Neutrophil (primary cell): ENCODE data around the gene PDZD11.

Source experiments
- H3K27ac ChIP-seq: fragments of 200-600 bp; sonication (generic); 2 replicates; pipeline ENCODE4 v1.5.1; 2016; ENCODE audit warnings: mild to moderate bottlenecking, moderate library complexity
- H3K27me3 ChIP-seq: fragments of 200-600 bp; sonication (generic); 2 replicates; pipeline ENCODE4 v1.6.0; 2016; ENCODE audit warnings: mild to moderate bottlenecking
- H3K36me3 ChIP-seq: fragments of 200-600 bp; sonication (generic); 2 replicates; pipeline ENCODE4 v1.5.1; 2017
- H3K4me1 ChIP-seq, 2 experiments: fragments of 200-600 bp in 1 of 2; sonication (generic) in 1 of 2; 1 replicate in 1 of 2; 2 replicates in 1 of 2; pipeline versions ENCODE4 v1.5.1 to v1.6.1; 2013 to 2016; ENCODE audit warnings: low read depth in 1 of 2, low read length in 1 of 2, mild to moderate bottlenecking in 1 of 2, moderate library complexity in 1 of 2; ENCODE audit not compliant: control insufficient read depth in 1 of 2, insufficient read depth in 1 of 2
- H3K4me3 ChIP-seq, 2 experiments: fragments of 200-600 bp in 1 of 2; sonication (generic) in 1 of 2; 1 replicate in 1 of 2; 2 replicates in 1 of 2; pipeline ENCODE4 v1.5.1; 2013 to 2016; ENCODE audit warnings: low read depth in 1 of 2, low read length in 1 of 2, mild to moderate bottlenecking in 1 of 2, moderate library complexity in 1 of 2
- H3K9me3 ChIP-seq: fragments of 200-600 bp; sonication (generic); 2 replicates; pipeline ENCODE4 v1.5.1; 2016
- TF ChIP-seq, protein P1 (sequence below): fragments of 200-600 bp; sonication (generic); IDR thresholded peaks from 2 replicates; pipeline ENCODE4 v1.5.1; 2016; ENCODE audit warnings: antibody characterized with exemption

The PDZD11 gene

DNA sequence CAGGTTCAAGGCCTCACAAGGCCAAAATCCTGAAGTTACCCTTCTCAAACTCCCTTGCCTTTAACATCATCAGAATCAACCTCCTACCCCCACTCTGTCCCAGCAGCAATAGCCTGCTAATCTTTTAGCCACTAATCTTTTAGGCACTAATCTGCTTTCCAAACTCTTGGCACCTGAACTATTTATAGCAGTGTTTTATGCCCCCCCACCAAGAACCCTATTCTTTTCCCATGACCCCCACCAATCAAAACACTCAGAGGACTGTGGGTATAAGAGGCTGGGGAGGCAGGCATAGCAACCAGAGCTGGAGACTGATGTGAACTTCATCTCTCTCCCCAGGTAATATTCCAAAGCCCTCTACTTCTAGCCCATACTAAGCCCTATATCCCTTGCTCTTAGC lies 21.7 kb downstream of the PDZD11 start, which contains the start of gene ARR3:
ARR3 (plus strand) TSS at position 301 of the 400 bp plus-strand sequence. CDS start 1,052 bp downstream, outside the sequence.
- no peak within 1 kb of the TSS for H3K27ac ChIP-seq
- H3K27me3 ChIP-seq, result no peaks in the 10 kb centered on the region
- H3K36me3 ChIP-seq, result no peaks in the 10 kb centered on the region
- TF ChIP-seq, protein P1, sequence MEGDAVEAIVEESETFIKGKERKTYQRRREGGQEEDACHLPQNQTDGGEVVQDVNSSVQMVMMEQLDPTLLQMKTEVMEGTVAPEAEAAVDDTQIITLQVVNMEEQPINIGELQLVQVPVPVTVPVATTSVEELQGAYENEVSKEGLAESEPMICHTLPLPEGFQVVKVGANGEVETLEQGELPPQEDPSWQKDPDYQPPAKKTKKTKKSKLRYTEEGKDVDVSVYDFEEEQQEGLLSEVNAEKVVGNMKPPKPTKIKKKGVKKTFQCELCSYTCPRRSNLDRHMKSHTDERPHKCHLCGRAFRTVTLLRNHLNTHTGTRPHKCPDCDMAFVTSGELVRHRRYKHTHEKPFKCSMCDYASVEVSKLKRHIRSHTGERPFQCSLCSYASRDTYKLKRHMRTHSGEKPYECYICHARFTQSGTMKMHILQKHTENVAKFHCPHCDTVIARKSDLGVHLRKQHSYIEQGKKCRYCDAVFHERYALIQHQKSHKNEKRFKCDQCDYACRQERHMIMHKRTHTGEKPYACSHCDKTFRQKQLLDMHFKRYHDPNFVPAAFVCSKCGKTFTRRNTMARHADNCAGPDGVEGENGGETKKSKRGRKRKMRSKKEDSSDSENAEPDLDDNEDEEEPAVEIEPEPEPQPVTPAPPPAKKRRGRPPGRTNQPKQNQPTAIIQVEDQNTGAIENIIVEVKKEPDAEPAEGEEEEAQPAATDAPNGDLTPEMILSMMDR, result no peak
- no peaks in the 10 kb centered on the region for H3K4me1 ChIP-seq
- no peaks in the 10 kb centered on the region for H3K9me3 ChIP-seq
- H3K4me3 ChIP-seq, result no peak within 1 kb of the TSS

DNA sequence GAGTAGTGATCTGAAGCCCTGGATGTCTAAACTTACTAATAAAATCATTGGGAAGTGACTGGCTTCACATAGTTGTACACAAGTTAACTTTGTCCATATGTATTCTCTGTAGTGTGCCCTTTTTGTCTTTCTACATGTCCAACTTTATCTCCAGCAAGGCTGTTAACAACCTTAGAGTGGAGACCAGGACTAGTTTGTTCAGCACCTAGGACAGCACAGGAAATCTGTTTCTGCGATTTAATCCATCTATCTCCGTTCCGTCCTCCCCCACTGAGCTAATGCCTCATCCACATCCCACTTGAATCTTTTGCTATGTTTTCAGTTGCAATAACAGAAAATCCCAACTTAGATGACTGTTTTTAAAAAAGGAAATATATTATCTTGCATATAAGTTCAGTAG lies 24.9 kb downstream of the PDZD11 start:
- H3K9me3 ChIP-seq, result no peaks in the 10 kb centered on the region
- H3K4me1 ChIP-seq, result no peaks in the 10 kb centered on the region
- TF ChIP-seq, protein P1, result no peak
- no peak overlapping the region for H3K4me3 ChIP-seq
- no peak overlapping the region for H3K27ac ChIP-seq
- H3K27me3 ChIP-seq, result no peaks in the 10 kb centered on the region
- no peaks in the 10 kb centered on the region for H3K36me3 ChIP-seq

DNA sequence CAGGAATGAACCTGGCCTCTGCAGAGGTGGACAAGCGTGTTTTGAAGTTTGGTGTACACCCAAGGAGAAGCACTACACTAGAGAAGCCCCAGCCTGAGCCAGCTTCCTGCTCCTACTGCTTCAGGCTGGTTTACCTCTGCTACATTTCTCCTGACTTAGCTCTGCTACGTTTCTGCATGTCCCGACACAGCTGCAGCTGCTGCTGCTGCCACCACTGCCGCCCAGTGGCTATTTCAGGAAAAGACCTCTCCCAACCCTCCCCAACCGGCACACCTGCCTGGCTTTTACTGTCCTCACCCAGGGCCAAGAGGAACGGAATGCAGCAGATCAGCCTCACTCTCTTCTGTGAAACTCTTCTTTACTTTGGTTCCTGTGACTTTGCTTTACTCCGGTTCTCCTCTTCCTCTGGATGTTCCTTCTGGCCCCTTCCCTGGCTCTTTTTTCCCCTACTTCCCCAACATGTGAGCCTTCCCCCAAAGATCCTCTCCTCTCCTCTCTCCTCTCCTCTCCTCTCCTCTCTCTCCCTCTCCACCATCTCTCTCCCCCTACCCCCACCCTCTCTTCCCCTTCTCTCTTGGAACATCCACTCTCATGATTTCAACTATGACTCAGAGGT lies 26.7 kb downstream of the PDZD11 start:
- Histone ChIP-seq H3K27me3 (no peaks in the 10 kb centered on the region), H3K4me3 (no peak overlapping the region), H3K36me3 (no peaks in the 10 kb centered on the region), H3K9me3 (no peaks in the 10 kb centered on the region), H3K4me1 (no peaks in the 10 kb centered on the region), H3K27ac (no peak overlapping the region)
- TF ChIP-seq, protein P1, result no peak

DNA sequence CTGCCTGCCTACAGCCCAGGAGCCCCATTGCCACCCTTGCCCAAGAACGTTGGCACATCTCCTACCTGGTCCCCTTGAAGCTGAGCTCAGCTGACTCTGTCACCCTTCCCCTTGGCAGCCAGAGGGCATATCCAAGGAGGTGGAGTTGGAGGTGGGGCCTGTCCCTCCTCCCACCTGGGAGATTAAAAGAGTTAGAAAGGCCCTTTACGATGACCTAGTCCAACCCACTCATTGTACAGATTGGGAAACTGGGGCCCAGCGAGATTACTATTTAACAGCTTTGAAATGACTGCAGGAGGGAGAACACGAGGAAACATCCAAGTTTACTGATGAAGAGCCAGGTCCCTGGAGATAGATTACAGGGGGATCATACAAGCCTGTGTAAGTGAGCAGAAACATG lies 29.6 kb downstream of the PDZD11 start, which contains the start of gene P2RY4:
P2RY4 (minus strand) TSS at position 101 of the 400 bp plus-strand sequence. CDS start 580 bp downstream, outside the sequence.
- H3K4me3 ChIP-seq, result no peak within 1 kb of the TSS
- no peak within 1 kb of the TSS for H3K27ac ChIP-seq
- no peaks in the 10 kb centered on the region for H3K9me3 ChIP-seq
- no peaks in the 10 kb centered on the region for H3K4me1 ChIP-seq
- no peaks in the 10 kb centered on the region for H3K36me3 ChIP-seq
- TF ChIP-seq, protein P1, result no peak
- H3K27me3 ChIP-seq, result no peaks in the 10 kb centered on the region

DNA sequence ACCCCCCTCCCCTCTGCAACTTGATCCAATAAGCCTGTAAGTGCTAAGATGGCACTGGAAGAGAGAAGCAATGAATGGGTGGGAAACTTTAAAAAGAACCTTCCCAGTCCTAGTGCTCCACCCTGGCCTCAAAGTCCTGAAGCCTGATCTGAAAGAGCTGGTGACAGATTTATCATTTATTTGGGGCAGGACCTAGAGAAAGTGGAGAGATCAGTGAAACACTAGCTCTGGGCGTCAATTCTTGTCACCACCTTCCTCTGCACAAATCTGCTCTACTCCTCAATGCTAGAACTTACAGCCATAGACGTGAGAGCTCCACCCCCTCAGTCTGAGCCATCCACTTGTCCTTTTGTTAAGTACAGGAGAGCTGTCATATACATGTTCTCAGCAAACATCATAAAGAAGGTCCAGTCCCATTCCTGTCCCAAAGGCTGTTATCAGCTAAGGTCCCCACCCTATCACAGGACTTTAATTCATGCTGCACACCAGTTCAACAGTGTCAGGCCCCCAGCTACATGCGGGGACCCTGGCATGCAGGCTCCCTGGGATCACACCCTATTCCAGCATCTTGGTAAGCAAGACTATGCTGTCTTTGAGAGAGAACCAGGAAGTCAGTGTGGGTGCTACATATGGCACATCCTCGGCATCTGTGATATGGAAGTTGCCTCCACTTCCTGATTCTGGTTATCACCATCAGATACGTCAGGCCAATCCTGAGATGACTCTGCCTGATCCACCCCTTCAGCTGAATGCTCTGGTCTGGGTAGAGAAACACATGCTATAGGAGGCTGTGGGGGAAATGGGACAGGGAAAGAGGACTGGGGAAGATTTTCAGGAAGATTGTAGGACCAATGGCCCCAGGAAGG lies 32.1 kb downstream of the PDZD11 start:
- Histone ChIP-seq H3K9me3 (no peaks in the 10 kb centered on the region), H3K4me3 (no peak overlapping the region), H3K36me3 (no peaks in the 10 kb centered on the region), H3K27me3 (no peaks in the 10 kb centered on the region), H3K4me1 (no peaks in the 10 kb centered on the region), H3K27ac (no peak overlapping the region)
- TF ChIP-seq, protein P1, result no peak
